HepG2 (cell line): ENCODE data around the gene MAPK7. TPM values are rescaled to one million over a fixed set of nuclear protein-coding genes. Genes with fewer than 3 reads are reported as not detected.

Experiments
- DMAP1 ChIP-seq: IDR thresholded peaks from 2 replicates; pipeline ENCODE4 v1.6.1; 2016
- FOXA3 ChIP-seq: IDR thresholded peaks from 2 replicates; pipeline ENCODE4 v1.6.1; 2016; ENCODE audit warnings: missing genetic modification reagents, missing compliant biosample characterization
- FOXO1 ChIP-seq: sonication (generic); formaldehyde crosslinking; IDR thresholded peaks from 2 replicates; pipeline ENCODE4 v1.4.0; 2020; ENCODE audit warnings: missing genetic modification reagents
- FOXP1 ChIP-seq, 2 experiments: fragments of 450-650 bp in 1 of 2; IDR thresholded peaks; 2 replicates each; pipeline ENCODE4 v1.6.1; 2017 to 2018; ENCODE audit warnings: antibody characterized with exemption in 1 of 2
- GTF2F1 ChIP-seq: fragments of 150-350 bp; IDR thresholded peaks from 2 replicates; pipeline ENCODE4 v1.6.1; 2014; ENCODE audit warnings: low read length
- KAT7 ChIP-seq: IDR thresholded peaks from 2 replicates; pipeline ENCODE4 v1.6.1; 2018; ENCODE audit warnings: borderline replicate concordance, missing compliant biosample characterization
- KLF12 ChIP-seq: sonication (generic); formaldehyde crosslinking; IDR thresholded peaks from 2 replicates; pipeline ENCODE4 v1.4.0; 2020; ENCODE audit warnings: missing genetic modification reagents, borderline replicate concordance
- MAFK ChIP-seq, 2 experiments: IDR thresholded peaks in 1 of 2; conservative IDR thresholded peaks in 1 of 2; 2 replicates each; pipeline ENCODE4 v1.6.1; 2011; ENCODE audit warnings: improper control_type of control experiment in 2 of 2, low read length in 2 of 2
- MIER2 ChIP-seq: IDR thresholded peaks from 2 replicates; pipeline ENCODE4 v1.6.1; 2016; ENCODE audit warnings: missing biosample characterization, missing genetic modification reagents
- PPARG ChIP-seq: conservative IDR thresholded peaks from 2 replicates; pipeline ENCODE4 v1.6.1; 2016; ENCODE audit warnings: missing biosample characterization, missing genetic modification reagents
- RAD51 ChIP-seq: fragments of 450-650 bp; IDR thresholded peaks from 2 replicates; pipeline ENCODE4 v1.6.1; 2016; ENCODE audit warnings: borderline replicate concordance
- RFX1 ChIP-seq: fragments of 450-650 bp; IDR thresholded peaks from 2 replicates; pipeline ENCODE4 v1.6.1; 2017
- RFXANK ChIP-seq: IDR thresholded peaks from 2 replicates; pipeline ENCODE4 v1.6.1; 2016
- SIX4 ChIP-seq: sonication (generic); formaldehyde crosslinking; IDR thresholded peaks from 2 replicates; pipeline ENCODE4 v1.4.0; 2020; ENCODE audit warnings: missing genetic modification reagents
- SMAD3 ChIP-seq: sonication (generic); formaldehyde crosslinking; IDR thresholded peaks from 2 replicates; pipeline ENCODE4 v1.4.0; 2020; ENCODE audit warnings: missing genetic modification reagents
- SRY ChIP-seq: sonication (generic); formaldehyde crosslinking; IDR thresholded peaks from 2 replicates; pipeline ENCODE4 v1.8.0; 2022; ENCODE audit warnings: mild to moderate bottlenecking, missing genetic modification reagents
- ZFP90 ChIP-seq: sonication (generic); formaldehyde crosslinking; IDR thresholded peaks from 2 replicates; pipeline ENCODE4 v1.8.0; 2022; ENCODE audit warnings: missing genetic modification reagents, mild to moderate bottlenecking, inconsistent platforms, borderline replicate concordance
- ZNF292 ChIP-seq: sonication (generic); formaldehyde crosslinking; IDR thresholded peaks from 2 replicates; pipeline ENCODE4 v1.8.1; 2022; ENCODE audit warnings: mild to moderate bottlenecking, low read depth, missing genetic modification reagents, borderline replicate concordance
- ZNF660 ChIP-seq: sonication (generic); formaldehyde crosslinking; IDR thresholded peaks from 2 replicates; pipeline ENCODE4 v1.5.1; 2020; ENCODE audit warnings: mild to moderate bottlenecking, low read depth, missing genetic modification reagents, borderline replicate concordance
- ZNF790 ChIP-seq: sonication (generic); formaldehyde crosslinking; IDR thresholded peaks from 2 replicates; pipeline ENCODE4 v1.8.0; 2022; ENCODE audit warnings: missing genetic modification reagents, mild to moderate bottlenecking, borderline replicate concordance
- ZNF841 ChIP-seq: sonication (generic); formaldehyde crosslinking; IDR thresholded peaks from 2 replicates; pipeline ENCODE4 v1.8.1; 2023; ENCODE audit warnings: missing genetic modification reagents, borderline replicate concordance
- ZNF879 ChIP-seq: sonication (generic); formaldehyde crosslinking; IDR thresholded peaks from 2 replicates; pipeline ENCODE4 v1.8.1; 2023; ENCODE audit warnings: missing genetic modification reagents
- polyA plus RNA-seq, 8 experiments: library from polyadenylated mRNA; depleted of rRNA in 3 of 8; stranded (reverse) in 7 of 8; unstranded in 1 of 8; fragments of >200 nt; fragmentation: Illumina TruSeq in 4 of 8; extraction: Trizol in 4 of 8; gene quantifications; 2 replicates each; pipeline versions ENCODE4 v1.2.1 to v1.2.3, GENCODE V29; 2011 to 2016; ENCODE audit warnings: low read depth in 4 of 8, missing spikeins in 1 of 8, mixed read lengths in 1 of 8; ENCODE audit not compliant: insufficient read depth in 1 of 8
- total RNA-seq, 5 experiments: library from RNA; depleted of rRNA; stranded (reverse); fragments of >200 nt; fragmentation: Illumina TruSeq; extraction: Trizol; gene quantifications; 2 replicates each; pipeline ENCODE4 v1.2.3, GENCODE V29; 2016; ENCODE audit warnings: low read depth in 1 of 5
- TF ChIP-seq, protein P1 (sequence below): IDR thresholded peaks from 2 replicates; pipeline ENCODE4 v1.6.1; 2016; ENCODE audit warnings: mild to moderate bottlenecking
- TF ChIP-seq, protein P2 (sequence below): fragments of 450-650 bp; IDR thresholded peaks from 2 replicates; pipeline ENCODE4 v1.6.1; 2016
- TF ChIP-seq, protein P3 (sequence below): sonication (generic); formaldehyde crosslinking; IDR thresholded peaks from 2 replicates; pipeline ENCODE4 v1.8.0; 2022; ENCODE audit warnings: mild to moderate bottlenecking, missing genetic modification reagents, borderline replicate concordance
- TF ChIP-seq, protein P4 (sequence below): IDR thresholded peaks from 2 replicates; pipeline ENCODE4 v1.6.1; 2018; ENCODE audit warnings: missing genetic modification reagents

MAPK7 gene
- total and polyA plus RNA-seq, 2 of the 13 experiments (the other 11 are each of a cell fraction or from before 2014, with no cell fraction given), result 2.9 to 5.9 TPM

DNA sequence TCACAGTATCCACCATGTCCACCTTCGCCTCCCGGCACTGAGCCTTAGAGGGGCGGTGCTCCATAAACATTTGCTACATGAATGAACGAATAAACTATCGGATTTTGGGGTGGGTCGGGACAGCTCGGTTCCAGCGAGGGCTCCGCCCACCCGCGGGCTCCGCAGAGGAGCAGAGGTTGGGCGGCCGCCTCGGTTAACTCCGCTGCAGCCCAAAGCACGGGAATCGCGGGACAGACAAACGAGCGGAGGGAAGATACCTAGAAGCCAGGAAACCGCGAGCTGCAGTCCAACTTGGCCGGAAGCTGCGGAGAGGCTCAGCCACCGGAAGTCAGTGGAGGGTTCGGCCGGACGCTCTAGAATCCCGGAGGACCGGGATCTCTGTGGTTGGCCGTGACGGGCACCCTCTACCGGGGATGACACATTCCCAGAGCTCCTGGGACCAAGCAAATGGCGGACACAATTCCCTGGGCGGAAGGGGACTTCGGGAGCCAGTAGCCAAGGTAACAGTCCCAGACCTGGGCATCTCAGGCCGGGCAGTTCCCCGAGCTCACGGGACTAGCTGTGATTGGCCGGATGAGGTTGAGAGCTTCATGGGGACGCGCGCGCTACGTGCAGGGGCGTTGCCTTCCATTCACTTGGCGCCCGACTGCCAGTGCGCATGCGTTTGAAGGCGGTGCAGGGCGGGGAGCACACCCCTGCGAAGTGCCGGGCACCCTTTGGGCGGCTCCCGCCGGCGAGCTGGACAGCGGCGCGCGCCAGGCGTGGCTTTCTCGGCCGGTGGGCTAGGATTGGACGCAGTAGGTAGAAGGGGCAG is 489 bp upstream of the MAPK7 start (continued):
- TF ChIP-seq, protein P1, sequence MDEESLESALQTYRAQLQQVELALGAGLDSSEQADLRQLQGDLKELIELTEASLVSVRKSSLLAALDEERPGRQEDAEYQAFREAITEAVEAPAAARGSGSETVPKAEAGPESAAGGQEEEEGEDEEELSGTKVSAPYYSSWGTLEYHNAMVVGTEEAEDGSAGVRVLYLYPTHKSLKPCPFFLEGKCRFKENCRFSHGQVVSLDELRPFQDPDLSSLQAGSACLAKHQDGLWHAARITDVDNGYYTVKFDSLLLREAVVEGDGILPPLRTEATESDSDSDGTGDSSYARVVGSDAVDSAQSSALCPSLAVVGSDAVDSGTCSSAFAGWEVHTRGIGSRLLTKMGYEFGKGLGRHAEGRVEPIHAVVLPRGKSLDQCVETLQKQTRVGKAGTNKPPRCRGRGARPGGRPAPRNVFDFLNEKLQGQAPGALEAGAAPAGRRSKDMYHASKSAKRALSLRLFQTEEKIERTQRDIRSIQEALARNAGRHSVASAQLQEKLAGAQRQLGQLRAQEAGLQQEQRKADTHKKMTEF (CRISPR knock-in tag), result peak; percentile 72; the same call in 1 of the 2 replicates
- TF ChIP-seq SIX4 (CRISPR knock-in tag), result no peak
- peak; percentile 78; the same call in 1 of the 2 replicates for TF ChIP-seq SMAD3 (CRISPR knock-in tag)
- TF ChIP-seq, protein P2, sequence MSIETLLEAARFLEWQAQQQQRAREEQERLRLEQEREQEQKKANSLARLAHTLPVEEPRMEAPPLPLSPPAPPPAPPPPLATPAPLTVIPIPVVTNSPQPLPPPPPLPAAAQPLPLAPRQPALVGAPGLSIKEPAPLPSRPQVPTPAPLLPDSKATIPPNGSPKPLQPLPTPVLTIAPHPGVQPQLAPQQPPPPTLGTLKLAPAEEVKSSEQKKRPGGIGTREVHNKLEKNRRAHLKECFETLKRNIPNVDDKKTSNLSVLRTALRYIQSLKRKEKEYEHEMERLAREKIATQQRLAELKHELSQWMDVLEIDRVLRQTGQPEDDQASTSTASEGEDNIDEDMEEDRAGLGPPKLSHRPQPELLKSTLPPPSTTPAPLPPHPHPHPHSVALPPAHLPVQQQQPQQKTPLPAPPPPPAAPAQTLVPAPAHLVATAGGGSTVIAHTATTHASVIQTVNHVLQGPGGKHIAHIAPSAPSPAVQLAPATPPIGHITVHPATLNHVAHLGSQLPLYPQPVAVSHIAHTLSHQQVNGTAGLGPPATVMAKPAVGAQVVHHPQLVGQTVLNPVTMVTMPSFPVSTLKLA, result peak; percentile 67; the same call in 1 of the 2 replicates
- peak; percentile 81 for TF ChIP-seq KLF12 (CRISPR knock-in tag)
- TF ChIP-seq RAD51, result no peak
- TF ChIP-seq DMAP1, result no peak
- no peak for TF ChIP-seq ZNF660 (CRISPR knock-in tag)
- TF ChIP-seq ZNF879 (CRISPR knock-in tag), result no peak
- TF ChIP-seq ZNF841 (CRISPR knock-in tag), result no peak
- TF ChIP-seq ZNF292 (CRISPR knock-in tag), result no peak
- no peak for TF ChIP-seq FOXP1 (IDR thresholded peaks at IDR 0.05)
- peak; percentile 11; the same call in 1 of the 2 replicates for TF ChIP-seq FOXP1 (CRISPR knock-in tag; IDR thresholded peaks at IDR 0.05)
- TF ChIP-seq SRY (CRISPR knock-in tag), result peak; percentile 69
- 0 out of 2 replicates have a peak, but pooled peaks have one; percentile 17 for TF ChIP-seq FOXA3 (CRISPR knock-in tag)
- TF ChIP-seq FOXO1 (CRISPR knock-in tag), result peak; percentile 5; the same call in 1 of the 2 replicates
- no peak for TF ChIP-seq RFXANK (CRISPR knock-in tag)
- TF ChIP-seq, protein P3, sequence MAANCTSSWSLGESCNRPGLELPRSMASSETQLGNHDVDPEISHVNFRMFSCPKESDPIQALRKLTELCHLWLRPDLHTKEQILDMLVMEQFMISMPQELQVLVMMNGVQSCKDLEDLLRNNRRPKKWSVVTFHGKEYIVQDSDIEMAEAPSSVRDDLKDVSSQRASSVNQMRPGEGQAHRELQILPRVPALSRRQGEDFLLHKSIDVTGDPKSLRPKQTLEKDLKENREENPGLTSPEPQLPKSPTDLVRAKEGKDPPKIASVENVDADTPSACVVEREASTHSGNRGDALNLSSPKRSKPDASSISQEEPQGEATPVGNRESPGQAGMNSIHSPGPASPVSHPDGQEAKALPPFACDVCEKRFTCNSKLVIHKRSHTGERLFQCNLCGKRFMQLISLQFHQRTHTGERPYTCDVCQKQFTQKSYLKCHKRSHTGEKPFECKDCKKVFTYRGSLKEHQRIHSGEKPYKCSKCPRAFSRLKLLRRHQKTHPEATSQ (CRISPR knock-in tag), result no peak
- TF ChIP-seq ZFP90 (CRISPR knock-in tag), result peak; percentile 86; the same call in 1 of the 2 replicates
- no peak for TF ChIP-seq GTF2F1
- no peak for TF ChIP-seq PPARG
- TF ChIP-seq KAT7 (CRISPR knock-in tag), result no peak
- no peak for TF ChIP-seq ZNF790 (CRISPR knock-in tag)
- no peak for TF ChIP-seq MAFK (conservative IDR thresholded peaks at IDR 0.05 in 1 of 2, IDR thresholded peaks at IDR 0.05 in 1 of 2; ENCODE audit: low read length in 2 of 2)
- TF ChIP-seq RFX1, result peak; percentile 81
- TF ChIP-seq, protein P4, sequence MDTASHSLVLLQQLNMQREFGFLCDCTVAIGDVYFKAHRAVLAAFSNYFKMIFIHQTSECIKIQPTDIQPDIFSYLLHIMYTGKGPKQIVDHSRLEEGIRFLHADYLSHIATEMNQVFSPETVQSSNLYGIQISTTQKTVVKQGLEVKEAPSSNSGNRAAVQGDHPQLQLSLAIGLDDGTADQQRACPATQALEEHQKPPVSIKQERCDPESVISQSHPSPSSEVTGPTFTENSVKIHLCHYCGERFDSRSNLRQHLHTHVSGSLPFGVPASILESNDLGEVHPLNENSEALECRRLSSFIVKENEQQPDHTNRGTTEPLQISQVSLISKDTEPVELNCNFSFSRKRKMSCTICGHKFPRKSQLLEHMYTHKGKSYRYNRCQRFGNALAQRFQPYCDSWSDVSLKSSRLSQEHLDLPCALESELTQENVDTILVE (CRISPR knock-in tag), result peak; percentile 92
- peak; percentile 7; the same call in 1 of the 2 replicates for TF ChIP-seq MIER2 (CRISPR knock-in tag)
